ENCODE data around the gene H19.

H19 gene

GRCh38 chr11:1983601-1983961 lies 14.1 kb downstream of the H19 start:
- DNase-seq (ENCODE audit: low spot score): no peak
- no peak for FAIRE-seq

GRCh38 chr11:1982873-1983600 lies 14.6 kb downstream of the H19 start:
- no peak for DNase-seq (ENCODE audit: low spot score)
- no peak for FAIRE-seq

- DNase-seq (ENCODE audit: low spot score): no peak
- no peak for FAIRE-seq
These were observed 18.0 kb downstream of the H19 start for GRCh38 chr11:1979607-1980006.

GRCh38 chr11:1978720-1979473 lies 18.7 kb downstream of the H19 start:
- FAIRE-seq (no peak), DNase-seq (ENCODE audit: low spot score) (no peak)

GRCh38 chr11:1975185-1975584 lies 22.5 kb downstream of the H19 start:
- DNase-seq (ENCODE audit: low spot score): no peak
- FAIRE-seq: no peak

GRCh38 chr11:1970956-1971355 lies 26.7 kb downstream of the H19 start:
- FAIRE-seq (no peak), DNase-seq (ENCODE audit: low spot score) (no peak)

GRCh38 chr11:1969776-1970175 lies 27.9 kb downstream of the H19 start:
- no peak for DNase-seq (ENCODE audit: low spot score)
- FAIRE-seq: no peak

GRCh38 chr11:1969035-1969434 lies 28.6 kb downstream of the H19 start:
- no peak for FAIRE-seq
- DNase-seq (ENCODE audit: low spot score): no peak

GRCh38 chr11:1968454-1969002 lies 29.1 kb downstream of the H19 start:
- DNase-seq (ENCODE audit: low spot score) (no peak), FAIRE-seq (no peak)

GRCh38 chr11:1967641-1968225 lies 29.9 kb downstream of the H19 start:
- DNase-seq (ENCODE audit: low spot score): no peak
- FAIRE-seq: no peak

- DNase-seq (ENCODE audit: low spot score) (no peak), FAIRE-seq (no peak)
These were observed 31.1 kb downstream of the H19 start for GRCh38 chr11:1966531-1966930.

- FAIRE-seq (no peak), DNase-seq (ENCODE audit: low spot score) (no peak)
These were observed 32.7 kb downstream of the H19 start for GRCh38 chr11:1964955-1965354.

GRCh38 chr11:1964348-1964747 lies 33.3 kb downstream of the H19 start:
- FAIRE-seq: no peak
- no peak for DNase-seq (ENCODE audit: low spot score)

GRCh38 chr11:1963864-1964263 lies 33.8 kb downstream of the H19 start:
- no peak for DNase-seq (ENCODE audit: low spot score)
- FAIRE-seq: no peak

- FAIRE-seq (no peak), DNase-seq (ENCODE audit: low spot score) (no peak)
These were observed 37.9 kb downstream of the H19 start for GRCh38 chr11:1959786-1960185.

- no peak for FAIRE-seq
- no peak for DNase-seq (ENCODE audit: low spot score)
These were observed 39.3 kb downstream of the H19 start for GRCh38 chr11:1958367-1958766.

- FAIRE-seq (no peak), DNase-seq (ENCODE audit: low spot score) (no peak)
These were observed 44.0 kb downstream of the H19 start for GRCh38 chr11:1953489-1954266.

- no peak for FAIRE-seq
- no peak for DNase-seq (ENCODE audit: low spot score)
These were observed 44.7 kb downstream of the H19 start for GRCh38 chr11:1952806-1953482.

GRCh38 chr11:1949922-1950321 lies 47.7 kb downstream of the H19 start:
- DNase-seq (ENCODE audit: low spot score) (no peak), FAIRE-seq (no peak)

- no peak for DNase-seq (ENCODE audit: low spot score)
- FAIRE-seq: no peak
These were observed 48.3 kb downstream of the H19 start for GRCh38 chr11:1949302-1949701.

GRCh38 chr11:1948389-1948788 lies 49.3 kb downstream of the H19 start:
- DNase-seq (ENCODE audit: low spot score) (no peak), FAIRE-seq (no peak)

Measured in RCC 7860 (cell line).